Measurements from ENCODE around the gene FRMD5.
"Not testable (repeated sequence)": the region's sequence is repeated elsewhere in the genome, so short reads cannot be mapped to it uniquely, and the experiment has no call there.

DNA sequence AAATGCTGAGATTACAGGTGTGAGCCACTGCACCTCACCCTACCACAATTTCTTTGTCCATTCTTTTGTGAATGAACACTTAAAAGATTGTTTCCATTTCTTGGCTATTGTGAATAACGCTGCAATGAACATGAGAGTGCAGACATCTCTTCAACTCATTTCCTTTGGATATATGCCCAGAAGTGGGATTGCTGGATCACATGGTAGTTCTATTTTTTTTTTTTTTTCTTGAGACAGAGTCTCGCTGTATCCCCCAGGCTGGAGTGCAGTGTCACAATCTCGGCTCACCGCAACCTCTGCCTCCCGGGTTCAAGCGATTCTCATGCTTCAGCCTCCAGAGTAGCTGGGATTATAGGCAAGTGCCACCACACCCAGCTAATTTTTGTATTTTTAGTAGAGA, 194.8 kb downstream of the FRMD5 start:
- TF ChIP-seq, protein P1, sequence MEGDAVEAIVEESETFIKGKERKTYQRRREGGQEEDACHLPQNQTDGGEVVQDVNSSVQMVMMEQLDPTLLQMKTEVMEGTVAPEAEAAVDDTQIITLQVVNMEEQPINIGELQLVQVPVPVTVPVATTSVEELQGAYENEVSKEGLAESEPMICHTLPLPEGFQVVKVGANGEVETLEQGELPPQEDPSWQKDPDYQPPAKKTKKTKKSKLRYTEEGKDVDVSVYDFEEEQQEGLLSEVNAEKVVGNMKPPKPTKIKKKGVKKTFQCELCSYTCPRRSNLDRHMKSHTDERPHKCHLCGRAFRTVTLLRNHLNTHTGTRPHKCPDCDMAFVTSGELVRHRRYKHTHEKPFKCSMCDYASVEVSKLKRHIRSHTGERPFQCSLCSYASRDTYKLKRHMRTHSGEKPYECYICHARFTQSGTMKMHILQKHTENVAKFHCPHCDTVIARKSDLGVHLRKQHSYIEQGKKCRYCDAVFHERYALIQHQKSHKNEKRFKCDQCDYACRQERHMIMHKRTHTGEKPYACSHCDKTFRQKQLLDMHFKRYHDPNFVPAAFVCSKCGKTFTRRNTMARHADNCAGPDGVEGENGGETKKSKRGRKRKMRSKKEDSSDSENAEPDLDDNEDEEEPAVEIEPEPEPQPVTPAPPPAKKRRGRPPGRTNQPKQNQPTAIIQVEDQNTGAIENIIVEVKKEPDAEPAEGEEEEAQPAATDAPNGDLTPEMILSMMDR (IDR thresholded peaks at IDR 0.05): not testable (repeated sequence)
- not testable (repeated sequence) for TF ChIP-seq POLR2A, EP300 (IDR thresholded peaks at IDR 0.05)
